Measurements from ENCODE around the gene DRC7.

GRCh38 chr16:57686577-57686976, 8.0 kb upstream of the DRC7 start:
- TF ChIP-seq CTCF (IDR thresholded peaks at IDR 0.05; ENCODE audit: low read depth, low read length, poor library complexity, severe bottlenecking) (no peak), EZH2phosphoT487 (IDR thresholded peaks at IDR 0.05; ENCODE audit: borderline replicate concordance, low read length) (no peak)

Data from DOHH2 (cell line).